A204.1 (cell line): ENCODE measurements around the gene BCL6.

Experiments
- FAIRE-seq: peaks from 2 replicates; lab custom pipeline; 2012; peaks lifted over from hg19 to GRCh38; lab: Jason Lieb, UNC

BCL6 gene

DNA sequence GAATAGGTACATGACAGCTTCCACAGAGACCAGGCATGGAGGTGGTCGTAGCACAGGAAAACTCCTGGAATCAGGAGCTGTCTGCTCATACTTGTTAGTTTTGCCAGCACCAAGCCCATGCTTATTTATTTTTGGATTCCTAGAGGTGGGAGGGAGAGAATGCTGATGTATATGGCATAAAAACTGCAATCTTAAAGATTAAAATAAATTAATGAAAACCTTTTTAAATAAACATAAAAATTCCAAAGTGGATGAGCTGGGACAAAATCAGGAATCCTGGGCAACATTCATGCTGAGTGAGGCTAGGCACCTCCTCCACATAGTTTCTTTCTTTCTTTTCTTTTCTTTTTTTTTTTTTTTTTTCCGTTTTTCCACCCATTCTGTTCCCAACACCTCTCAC is 14.3 kb upstream of the BCL6 start:
- FAIRE-seq: no peak

DNA sequence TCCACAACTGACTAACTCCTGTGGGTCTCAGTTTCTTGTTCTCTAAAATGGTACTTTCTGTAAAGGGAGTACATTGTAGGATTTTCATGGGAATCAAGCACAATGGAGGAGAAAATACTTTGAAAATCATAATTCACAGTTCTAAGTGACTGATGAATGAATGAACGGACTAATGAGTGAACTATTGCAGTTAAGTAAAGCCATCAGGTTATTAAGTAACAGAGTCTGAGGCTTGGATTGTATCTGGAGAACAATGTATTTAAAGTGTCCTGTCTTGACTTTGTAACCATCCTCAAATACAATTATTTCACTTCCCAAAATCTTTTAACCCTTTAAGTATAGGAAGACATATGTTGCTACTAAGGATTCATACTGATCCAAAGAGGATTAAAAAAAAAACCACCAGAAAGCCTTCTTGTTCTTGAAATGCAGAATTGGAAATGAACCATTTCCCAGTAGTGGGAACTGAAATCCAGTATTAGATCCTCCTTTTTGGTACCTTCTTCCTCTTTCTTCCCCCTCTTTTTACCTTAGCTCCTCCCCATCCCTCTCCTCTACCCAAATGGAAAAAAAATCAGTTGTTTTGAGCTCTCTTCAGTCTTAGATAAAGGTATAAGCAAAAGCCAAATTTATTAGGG is 13.2 kb upstream of the BCL6 start:
- no peak for FAIRE-seq

DNA sequence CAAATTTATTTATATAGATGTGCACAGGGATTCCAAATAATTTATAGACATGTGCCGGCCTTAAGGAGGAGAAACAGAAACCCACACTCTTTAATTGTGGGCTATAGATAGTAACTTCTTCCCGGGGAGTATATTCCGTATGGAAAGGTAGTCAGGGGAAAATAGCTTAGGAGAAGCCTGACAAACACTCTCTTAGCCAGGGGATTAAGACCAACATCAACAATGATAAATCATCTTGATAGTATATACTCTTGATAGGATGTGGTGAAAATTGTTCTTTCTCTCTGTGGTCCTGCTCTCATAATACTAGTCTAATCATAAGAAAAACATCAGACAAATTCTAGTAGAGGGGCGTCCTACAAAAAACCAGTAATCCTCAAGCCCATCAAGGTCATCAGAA is 8.2 kb upstream of the BCL6 start:
- FAIRE-seq: no peak

GRCh38 chr3:187750513-187751123 is 5.3 kb upstream of the BCL6 start:
- no peak for FAIRE-seq

GRCh38 chr3:187750006-187750512 is 4.8 kb upstream of the BCL6 start:
- no peak for FAIRE-seq

DNA sequence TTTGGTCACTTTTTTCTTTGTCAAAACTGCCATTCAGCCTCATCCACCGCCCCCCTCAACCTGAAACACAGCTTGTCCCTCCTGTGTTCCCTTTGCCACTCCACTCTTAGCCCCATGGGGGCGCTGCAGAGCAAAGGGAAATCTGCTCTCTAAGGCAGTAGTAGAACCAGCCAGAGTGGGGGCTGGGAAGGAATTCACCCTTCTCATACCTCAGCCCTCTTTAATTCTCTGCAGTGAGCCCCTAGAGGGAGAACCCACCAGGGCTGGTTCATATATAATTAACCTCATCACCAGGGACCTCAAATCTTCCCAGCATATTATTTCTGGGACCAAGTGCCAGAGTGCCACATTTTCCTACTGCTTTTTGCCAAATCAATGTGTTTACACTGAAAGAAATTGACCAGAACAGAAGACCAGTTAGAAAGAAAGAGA is 2.8 kb upstream of the BCL6 start:
- FAIRE-seq: no peak

DNA sequence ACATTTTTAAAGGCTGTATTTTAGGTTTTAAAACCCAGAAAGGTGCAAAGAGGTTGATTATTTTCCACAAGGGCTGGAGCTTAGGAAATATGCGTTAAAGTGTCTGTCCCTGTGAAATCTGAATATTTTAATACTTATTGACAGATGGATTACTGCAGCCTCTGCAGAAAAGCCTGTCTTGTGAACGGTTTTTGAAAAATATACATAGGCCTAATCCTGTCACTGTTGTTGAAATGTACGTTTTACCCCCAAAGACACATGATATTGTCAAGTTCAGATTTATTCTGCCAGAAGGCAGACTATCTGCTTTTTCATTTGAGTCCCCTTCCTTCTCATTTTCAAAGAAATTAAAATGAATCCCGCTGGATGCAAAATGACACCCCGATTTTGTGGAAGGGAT is 2.2 kb upstream of the BCL6 start:
- no peak for FAIRE-seq

DNA sequence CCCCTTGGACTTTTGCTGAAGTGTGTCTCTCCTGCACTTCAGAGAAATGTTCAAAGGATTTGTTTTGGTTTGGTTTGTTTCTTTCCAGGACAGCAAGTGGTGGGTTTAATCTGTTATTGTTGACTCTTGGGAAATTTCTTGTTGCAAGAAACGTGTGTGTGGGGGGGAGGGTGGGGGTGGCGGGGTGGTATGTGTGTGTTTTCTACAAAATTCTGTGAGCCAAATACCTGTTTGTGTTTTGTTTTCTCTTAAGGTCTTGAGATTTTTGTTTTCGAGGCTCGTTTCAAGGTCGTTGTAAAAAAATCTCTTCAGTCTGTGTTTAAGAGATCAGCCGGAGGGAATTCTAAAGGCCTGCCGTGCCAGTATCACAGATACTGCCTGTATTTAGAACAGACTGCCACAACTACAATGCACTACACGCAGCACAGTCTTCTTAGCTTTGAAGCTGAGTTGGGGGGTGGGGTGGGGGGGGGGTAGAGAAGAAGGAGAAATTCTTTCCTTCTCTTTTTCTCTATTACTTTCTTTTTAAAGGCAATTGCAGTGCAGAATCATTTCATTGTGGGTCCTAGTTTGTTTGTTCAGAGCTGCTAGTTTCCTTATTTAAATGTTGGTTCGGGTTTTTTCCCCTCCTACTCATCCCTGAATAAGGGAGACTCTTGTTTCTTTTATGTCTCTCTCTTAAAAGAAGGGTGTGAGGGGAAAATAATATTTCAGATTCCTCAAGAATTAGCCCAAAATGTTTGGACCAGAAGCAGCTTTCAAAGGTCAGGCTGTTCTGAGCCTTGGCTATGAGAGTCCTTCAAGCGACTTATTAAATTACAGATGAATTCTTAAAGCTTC is 1.4 kb upstream of the BCL6 start:
- FAIRE-seq: no peak

DNA sequence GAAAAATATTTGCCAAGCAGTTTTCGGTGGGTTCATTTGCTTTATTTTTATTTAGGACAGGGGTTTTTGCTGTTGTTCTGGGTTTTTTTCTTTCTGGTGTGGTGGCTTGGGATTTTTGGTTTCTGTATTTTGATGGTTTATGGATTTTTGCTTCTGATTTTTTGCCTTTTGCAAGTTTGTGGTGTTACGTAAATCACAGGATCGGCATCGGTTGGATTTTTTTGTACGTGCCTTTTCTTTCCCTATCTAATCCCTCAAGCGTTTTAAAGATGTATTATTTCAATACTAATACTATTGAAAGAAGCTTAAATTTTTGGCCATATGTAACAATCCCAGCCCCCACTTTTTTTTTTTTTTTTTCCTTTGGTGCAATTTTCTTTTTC is 782 bp upstream of the BCL6 start:
- FAIRE-seq: no peak

DNA sequence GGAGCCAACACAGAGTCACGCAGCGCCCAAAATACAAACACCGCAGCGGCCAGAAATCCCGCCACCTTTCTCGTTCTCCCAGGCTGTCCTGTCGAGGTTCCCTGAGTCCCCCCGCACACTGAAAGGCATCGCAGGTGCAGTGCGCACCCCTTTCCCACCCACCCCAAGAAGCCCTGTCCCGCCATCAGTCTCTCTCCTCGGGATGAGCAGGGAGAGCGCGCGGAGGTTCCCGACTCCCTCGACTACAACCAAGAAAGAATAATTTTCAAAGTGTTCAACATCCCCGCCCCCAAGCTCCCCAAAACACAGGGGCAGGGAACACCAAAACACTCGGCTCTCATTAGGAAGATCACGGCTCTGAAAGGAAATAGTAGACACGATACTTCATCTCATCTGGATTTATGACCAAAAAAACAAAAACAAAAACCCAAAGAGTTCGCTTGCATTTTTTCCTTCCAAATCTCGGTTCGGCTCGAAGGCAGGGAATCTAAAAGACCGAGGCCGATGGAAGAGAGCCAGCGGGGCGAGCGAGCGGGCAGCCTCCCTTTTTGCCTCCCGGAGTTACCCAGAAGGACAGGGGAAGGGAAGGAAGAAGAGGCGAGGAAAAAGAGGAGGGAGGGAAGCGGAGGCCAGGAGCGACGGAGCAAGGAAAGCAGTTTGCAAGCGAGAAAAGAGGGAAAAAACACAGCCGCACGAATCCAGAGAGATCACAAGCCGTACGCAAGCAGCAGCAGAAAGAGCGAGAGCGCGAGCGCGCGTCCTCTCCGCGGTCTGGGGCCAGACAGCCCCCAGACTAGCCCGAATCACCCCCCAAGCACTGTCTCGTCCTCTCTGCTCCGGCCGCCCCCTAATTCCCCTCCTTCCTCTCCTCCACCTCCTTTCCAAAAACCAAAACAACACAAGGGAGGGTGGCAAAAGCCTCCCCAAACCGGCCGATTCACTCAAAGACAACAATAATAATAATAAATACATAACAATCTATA is 808 bp downstream of the BCL6 start:
- no peak for FAIRE-seq

DNA sequence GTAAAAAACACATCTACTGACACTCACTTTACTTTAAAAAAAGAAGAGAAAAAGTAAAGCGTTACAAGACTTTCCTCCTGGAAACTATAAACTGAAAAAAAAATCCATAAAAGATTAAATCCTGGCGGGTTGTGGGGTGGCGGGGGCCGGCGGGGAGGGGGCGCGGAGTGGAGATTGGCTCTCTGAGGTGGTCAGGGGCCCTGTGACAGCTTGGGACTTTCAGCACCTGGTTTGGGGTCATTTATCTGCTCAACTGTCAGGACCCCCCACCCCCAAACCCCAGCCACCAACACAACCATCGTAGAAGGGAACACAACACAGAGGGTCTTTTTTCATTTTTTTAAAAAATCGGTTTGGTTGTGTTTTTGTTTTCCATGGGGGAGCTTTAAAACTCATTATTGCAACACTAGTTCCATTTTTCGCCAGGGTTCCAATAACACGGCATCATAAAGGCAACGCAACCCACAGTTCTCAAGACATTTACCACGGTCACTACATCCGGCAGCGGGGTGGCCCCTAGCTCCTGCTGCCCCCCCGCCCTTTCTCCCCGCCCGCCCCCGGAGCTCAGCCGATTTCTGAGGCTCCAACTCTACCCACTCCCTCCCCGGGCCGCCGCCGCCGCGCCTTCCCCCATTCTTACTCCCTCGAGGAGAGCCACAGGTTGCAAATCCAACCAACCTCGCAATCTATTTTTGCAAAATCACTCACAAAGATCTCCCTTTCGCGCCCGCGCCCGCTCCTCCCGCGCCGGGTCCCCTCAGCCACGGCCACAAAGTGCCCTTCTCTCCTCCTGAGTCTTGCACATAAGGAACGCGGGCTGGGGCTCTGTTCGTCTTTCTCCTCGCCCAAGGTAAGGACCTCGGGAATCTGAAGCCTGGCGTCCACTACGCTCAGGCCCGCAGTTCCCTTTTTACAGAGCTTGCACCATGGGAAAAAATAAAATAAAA is 1.8 kb downstream of the BCL6 start:
- FAIRE-seq: no peak

- FAIRE-seq: no peak
Observed at GRCh38 chr3:187742351-187743171, 2.7 kb downstream of the BCL6 start.

DNA sequence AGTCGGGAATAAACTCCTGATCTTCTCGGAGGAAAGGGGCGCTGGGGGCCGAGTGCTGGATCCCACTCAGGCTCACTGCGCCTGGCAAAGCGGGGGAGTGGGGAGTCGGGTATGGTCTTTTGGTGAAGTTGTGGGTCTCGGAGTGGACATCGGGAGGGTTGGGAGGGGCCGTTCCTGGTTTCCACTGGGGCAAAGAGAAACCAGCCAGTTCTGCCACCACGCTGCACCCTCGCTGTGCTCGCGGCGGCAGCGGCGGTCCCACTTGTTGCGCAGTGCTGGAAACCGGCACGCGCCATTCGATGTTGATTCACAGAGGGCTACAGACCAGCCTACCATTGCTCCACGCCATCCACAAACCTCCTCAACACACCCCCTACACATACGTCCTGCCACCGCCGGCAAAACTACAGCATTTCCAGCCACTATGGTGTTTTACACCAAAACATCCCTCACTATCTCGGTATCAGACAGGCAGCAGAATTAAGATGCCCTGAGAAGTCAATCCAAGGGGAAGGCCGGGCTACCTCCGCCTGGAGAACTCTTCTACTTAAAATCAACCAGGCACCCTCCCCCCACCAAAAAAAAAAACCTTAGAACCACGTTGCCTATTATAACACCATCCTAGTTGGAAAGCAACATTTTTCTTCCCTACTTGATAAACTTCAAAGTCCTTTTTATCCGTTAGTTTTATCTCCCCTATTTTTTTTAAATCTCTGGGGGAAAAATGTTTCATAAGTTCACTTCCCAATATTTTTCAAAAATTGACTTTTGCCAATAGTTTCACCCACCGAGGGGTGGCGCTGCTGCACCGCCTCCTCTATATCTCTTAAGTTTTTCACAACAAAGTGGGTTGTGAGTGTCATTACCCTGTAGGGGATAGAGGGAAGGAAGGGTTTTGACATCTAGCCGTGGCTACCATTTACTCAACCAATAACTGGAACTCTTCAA is 3.6 kb downstream of the BCL6 start:
- FAIRE-seq: peak; percentile 63

DNA sequence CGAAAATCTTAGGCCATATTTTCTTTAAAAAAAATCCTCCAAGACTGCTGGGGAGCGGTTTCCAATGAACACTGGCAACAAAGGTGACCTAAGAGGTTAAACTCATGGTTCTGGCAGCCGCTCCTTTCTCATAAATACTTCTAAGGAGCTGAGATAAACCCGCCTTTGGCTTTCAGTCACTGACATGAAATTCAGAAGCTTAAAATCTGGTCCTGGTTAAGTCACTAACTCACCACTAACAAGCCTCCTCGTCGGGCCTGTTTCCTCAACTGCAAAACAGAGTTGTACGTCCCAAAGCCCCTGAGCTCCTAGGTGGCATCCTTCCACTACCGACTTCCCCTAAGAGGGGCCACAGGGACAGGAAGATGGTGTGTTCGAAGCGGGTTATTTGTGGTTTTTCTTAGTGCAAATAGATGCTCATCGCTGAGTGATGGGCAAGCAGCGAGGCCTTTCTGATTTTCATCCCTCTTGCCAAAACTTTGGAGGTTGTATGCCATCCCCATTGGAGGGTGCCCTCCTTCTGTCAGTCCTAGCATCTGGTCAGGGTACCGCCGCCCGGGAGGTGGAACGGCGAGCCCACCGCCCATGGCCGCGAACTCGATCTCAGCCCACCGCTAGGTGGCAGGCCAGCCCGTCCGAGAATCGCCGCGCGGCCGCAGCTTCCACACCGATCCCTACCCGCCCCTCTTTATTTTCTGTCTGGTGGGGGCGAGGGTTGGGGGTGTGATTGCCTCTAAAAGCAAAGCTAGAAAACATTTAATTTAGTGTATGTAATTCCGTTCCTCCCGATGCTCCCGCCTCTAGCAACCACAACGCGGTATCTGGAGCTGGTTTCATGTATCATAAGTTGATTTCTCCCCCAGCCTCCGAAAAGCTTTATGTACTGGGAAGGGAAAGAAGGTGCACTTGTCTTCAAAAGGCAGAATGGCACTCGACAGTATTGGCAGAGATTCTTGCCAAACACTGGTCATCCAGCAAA is 4.6 kb downstream of the BCL6 start:
- no peak for FAIRE-seq

- no peak for FAIRE-seq
Observed at GRCh38 chr3:187739561-187740332, 5.5 kb downstream of the BCL6 start.

DNA sequence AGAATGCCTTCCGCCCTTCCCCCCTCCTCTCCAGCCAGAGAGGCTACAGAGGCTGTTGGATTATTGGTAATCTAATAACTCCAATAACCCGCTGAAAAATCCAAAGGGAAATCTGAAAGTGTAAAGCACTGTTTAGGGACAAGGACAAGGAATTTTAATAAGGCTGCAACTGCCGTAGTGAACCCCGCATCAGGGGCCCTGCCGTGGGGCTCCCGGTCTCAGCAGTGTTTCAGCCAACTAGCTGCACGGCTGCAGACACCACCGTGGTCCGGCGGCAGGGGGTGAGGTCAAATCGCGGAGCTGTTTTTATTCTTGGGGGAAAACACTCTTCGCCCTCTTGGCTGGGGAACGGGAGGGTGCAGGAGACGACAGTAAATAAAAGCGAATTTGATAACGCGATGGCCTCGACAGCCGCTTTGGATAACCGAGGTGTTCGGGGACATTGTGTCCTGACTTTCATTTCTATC is 6.1 kb downstream of the BCL6 start:
- no peak for FAIRE-seq
